ENCODE measurements around the gene CACNA2D2.

DNA sequence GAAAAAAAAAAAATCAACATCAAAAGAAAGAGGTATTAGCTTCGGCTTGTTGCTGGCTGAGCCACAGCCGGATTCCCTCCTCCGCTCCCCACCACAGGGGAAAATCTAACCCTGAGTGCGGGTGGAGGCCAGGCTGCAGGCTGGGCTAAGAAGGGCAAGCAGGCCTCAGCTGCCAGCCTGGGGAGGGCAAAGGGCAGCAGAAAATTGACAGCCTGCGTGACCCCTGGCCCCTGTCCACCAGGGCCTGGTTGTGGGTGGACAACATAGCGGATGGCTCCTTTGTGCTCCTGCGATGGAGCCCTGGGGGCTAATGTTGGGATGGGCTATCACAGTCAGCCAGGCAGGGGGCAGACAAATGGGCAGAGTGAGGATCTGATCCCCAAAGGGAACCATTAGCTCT is 25.4 kb downstream of the CACNA2D2 start:
- no peak for TF ChIP-seq JUN (CRISPR knock-in tag; IDR thresholded peaks at IDR 0.05)
- no peak for TF ChIP-seq XRCC5 (optimal IDR thresholded peaks at IDR 0.05; ENCODE audit: low read length)
- no peak for TF ChIP-seq NR2C2 (CRISPR knock-in tag; IDR thresholded peaks at IDR 0.05; ENCODE audit: borderline replicate concordance)
- no peak for TF ChIP-seq ZNF781 (CRISPR knock-in tag; IDR thresholded peaks at IDR 0.05; ENCODE audit: borderline replicate concordance, not compliant biosample characterization)
- TF ChIP-seq, protein P1, sequence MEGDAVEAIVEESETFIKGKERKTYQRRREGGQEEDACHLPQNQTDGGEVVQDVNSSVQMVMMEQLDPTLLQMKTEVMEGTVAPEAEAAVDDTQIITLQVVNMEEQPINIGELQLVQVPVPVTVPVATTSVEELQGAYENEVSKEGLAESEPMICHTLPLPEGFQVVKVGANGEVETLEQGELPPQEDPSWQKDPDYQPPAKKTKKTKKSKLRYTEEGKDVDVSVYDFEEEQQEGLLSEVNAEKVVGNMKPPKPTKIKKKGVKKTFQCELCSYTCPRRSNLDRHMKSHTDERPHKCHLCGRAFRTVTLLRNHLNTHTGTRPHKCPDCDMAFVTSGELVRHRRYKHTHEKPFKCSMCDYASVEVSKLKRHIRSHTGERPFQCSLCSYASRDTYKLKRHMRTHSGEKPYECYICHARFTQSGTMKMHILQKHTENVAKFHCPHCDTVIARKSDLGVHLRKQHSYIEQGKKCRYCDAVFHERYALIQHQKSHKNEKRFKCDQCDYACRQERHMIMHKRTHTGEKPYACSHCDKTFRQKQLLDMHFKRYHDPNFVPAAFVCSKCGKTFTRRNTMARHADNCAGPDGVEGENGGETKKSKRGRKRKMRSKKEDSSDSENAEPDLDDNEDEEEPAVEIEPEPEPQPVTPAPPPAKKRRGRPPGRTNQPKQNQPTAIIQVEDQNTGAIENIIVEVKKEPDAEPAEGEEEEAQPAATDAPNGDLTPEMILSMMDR (CRISPR knock-in tag; IDR thresholded peaks at IDR 0.05), result no peak
- TF ChIP-seq PAF1 (CRISPR knock-in tag; IDR thresholded peaks at IDR 0.05), result no peak
- TF ChIP-seq, protein P2, sequence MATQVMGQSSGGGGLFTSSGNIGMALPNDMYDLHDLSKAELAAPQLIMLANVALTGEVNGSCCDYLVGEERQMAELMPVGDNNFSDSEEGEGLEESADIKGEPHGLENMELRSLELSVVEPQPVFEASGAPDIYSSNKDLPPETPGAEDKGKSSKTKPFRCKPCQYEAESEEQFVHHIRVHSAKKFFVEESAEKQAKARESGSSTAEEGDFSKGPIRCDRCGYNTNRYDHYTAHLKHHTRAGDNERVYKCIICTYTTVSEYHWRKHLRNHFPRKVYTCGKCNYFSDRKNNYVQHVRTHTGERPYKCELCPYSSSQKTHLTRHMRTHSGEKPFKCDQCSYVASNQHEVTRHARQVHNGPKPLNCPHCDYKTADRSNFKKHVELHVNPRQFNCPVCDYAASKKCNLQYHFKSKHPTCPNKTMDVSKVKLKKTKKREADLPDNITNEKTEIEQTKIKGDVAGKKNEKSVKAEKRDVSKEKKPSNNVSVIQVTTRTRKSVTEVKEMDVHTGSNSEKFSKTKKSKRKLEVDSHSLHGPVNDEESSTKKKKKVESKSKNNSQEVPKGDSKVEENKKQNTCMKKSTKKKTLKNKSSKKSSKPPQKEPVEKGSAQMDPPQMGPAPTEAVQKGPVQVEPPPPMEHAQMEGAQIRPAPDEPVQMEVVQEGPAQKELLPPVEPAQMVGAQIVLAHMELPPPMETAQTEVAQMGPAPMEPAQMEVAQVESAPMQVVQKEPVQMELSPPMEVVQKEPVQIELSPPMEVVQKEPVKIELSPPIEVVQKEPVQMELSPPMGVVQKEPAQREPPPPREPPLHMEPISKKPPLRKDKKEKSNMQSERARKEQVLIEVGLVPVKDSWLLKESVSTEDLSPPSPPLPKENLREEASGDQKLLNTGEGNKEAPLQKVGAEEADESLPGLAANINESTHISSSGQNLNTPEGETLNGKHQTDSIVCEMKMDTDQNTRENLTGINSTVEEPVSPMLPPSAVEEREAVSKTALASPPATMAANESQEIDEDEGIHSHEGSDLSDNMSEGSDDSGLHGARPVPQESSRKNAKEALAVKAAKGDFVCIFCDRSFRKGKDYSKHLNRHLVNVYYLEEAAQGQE (IDR thresholded peaks at IDR 0.05; ENCODE audit: borderline replicate concordance in 1 of 2, low read depth in 1 of 2, low read length in 2 of 2), result no peak
- no peak for TF ChIP-seq TAF15 (IDR thresholded peaks at IDR 0.05; ENCODE audit: low read depth, low read length, poor library complexity, severe bottlenecking)
- TF ChIP-seq ISL2 (CRISPR knock-in tag; IDR thresholded peaks at IDR 0.05), result no peak
- TF ChIP-seq POLR2A (IDR thresholded peaks at IDR 0.05; ENCODE audit: insufficient read depth in 1 of 2, low read depth in 2 of 2, low read length in 2 of 2), result no peak

Data from HepG2 (cell line).